B cell (primary cell): ENCODE data around the gene NMT1. TPM values are rescaled to one million over a fixed set of nuclear protein-coding genes. Genes with fewer than 3 reads are reported as not detected.

Experiments
- ATAC-seq: fragments of 200-7000 bp; cut with Tn5 transposase; one replicate; pipeline ENCODE4 v1.10.0; 2021; ENCODE audit warnings: low read depth, mild to moderate bottlenecking, moderate number of reproducible peaks, moderate library complexity
- CTCF ChIA-PET: fragments of 350-600 bp; sonication (Branson Sonifier 250); formaldehyde crosslinking; loops from one replicate; lab custom pipeline; 2021; ENCODE audit warnings: antibody characterized with exemption, inconsistent platforms; lab: Charles Lee
- POLR2A ChIA-PET: fragments of 350-600 bp; sonication (Branson Sonifier 250); formaldehyde crosslinking; loops from one replicate; lab custom pipeline; 2021; ENCODE audit warnings: antibody characterized with exemption; lab: Charles Lee
- DNase-seq: peaks from one replicate; pipeline ENCODE4 v3.0.0; 2013
- H2AFZ ChIP-seq: 2 replicates; pipeline ENCODE4 v1.6.1; 2012; ENCODE audit warnings: mild to moderate bottlenecking, low read depth, low read length; ENCODE audit not compliant: insufficient read depth, poor library complexity, severe bottlenecking
- H3K27ac ChIP-seq, 2 donors: 1 replicate in 1 of 2; 2 replicates in 1 of 2; pipeline ENCODE4 v1.5.1; 2012 to 2013; ENCODE audit warnings: low read length in 2 of 2, mild to moderate bottlenecking in 2 of 2, moderate library complexity in 1 of 2
- H3K27me3 ChIP-seq, 4 experiments: fragments of 200-600 bp in 1 of 4; sonication (generic) in 1 of 4; replicated peaks in 1 of 4; 1 replicate in 2 of 4; 2 replicates in 2 of 4; pipeline versions ENCODE4 v1.6.1 to v1.7.0; 2013 to 2016; ENCODE audit warnings: low read length in 3 of 4, mild to moderate bottlenecking in 2 of 4, mixed read lengths in 1 of 4, moderate library complexity in 1 of 4; ENCODE audit not compliant: insufficient read depth in 4 of 4, control insufficient read depth in 3 of 4; ENCODE audit errors: control extremely low read depth in 1 of 4
- H3K36me3 ChIP-seq, 2 experiments: replicated peaks in 1 of 2; 1 replicate in 1 of 2; 2 replicates in 1 of 2; pipeline versions ENCODE4 v1.6.1 to v1.7.1; 2013; ENCODE audit warnings: low read length in 1 of 2; ENCODE audit not compliant: insufficient read depth in 2 of 2, control insufficient read depth in 1 of 2; ENCODE audit errors: control extremely low read depth in 1 of 2, extremely low read depth in 1 of 2
- H3K4me1 ChIP-seq, 2 donors: fragments of 200-600 bp in 1 of 2; sonication (generic) in 1 of 2; 1 replicate in 1 of 2; 2 replicates in 1 of 2; pipeline versions ENCODE4 v1.5.1 to v1.6.1; 2013 to 2017; ENCODE audit warnings: low read length in 2 of 2; ENCODE audit not compliant: control insufficient read depth in 2 of 2, insufficient read depth in 2 of 2
- H3K4me2 ChIP-seq: replicated peaks from 2 replicates; pipeline ENCODE3; 2012; ENCODE audit warnings: mild to moderate bottlenecking, low read depth, low read length; ENCODE audit not compliant: poor library complexity, severe bottlenecking
- H3K4me3 ChIP-seq, 5 experiments: fragments of 200-600 bp in 1 of 5; sonication (generic) in 1 of 5; 1 replicate in 3 of 5; 2 replicates in 2 of 5; pipeline versions ENCODE4 v1.5.1 to v1.7.0; 2011 to 2016; ENCODE audit warnings: low read length in 4 of 5, mild to moderate bottlenecking in 4 of 5, low read depth in 2 of 5, control low read depth in 1 of 5, moderate library complexity in 1 of 5; ENCODE audit not compliant: insufficient read depth in 1 of 5; ENCODE audit errors: control extremely low read depth in 1 of 5, extremely low read depth in 1 of 5
- H3K79me2 ChIP-seq: fragments of 200-600 bp; sonication (generic); one replicate; pipeline ENCODE4 v1.6.0; 2016; ENCODE audit warnings: low read length; ENCODE audit not compliant: control insufficient read depth, insufficient read depth
- H3K9ac ChIP-seq: fragments of 200-600 bp; sonication (generic); 2 replicates; pipeline ENCODE4 v1.6.1; 2017; ENCODE audit warnings: mild to moderate bottlenecking, low read length, moderate library complexity
- H3K9me3 ChIP-seq, 3 donors: one replicate each; pipeline versions ENCODE4 v1.6.1 to v1.7.1; 2013; ENCODE audit warnings: low read length in 2 of 3; ENCODE audit not compliant: control insufficient read depth in 2 of 3, insufficient read depth in 1 of 3; ENCODE audit errors: control extremely low read depth in 1 of 3
- H4K20me1 ChIP-seq: 2 replicates; pipeline ENCODE4 v1.6.0; 2012; ENCODE audit warnings: mild to moderate bottlenecking, low read length; ENCODE audit not compliant: insufficient read depth, control insufficient read depth, poor library complexity, severe bottlenecking
- H3K27ac Mint-ChIP-seq: one replicate; pipeline ENCODE4 v1.8.0; 2021; ENCODE audit warnings: mixed read lengths
- H3K27me3 Mint-ChIP-seq: one replicate; pipeline ENCODE4 v1.8.0; 2021; ENCODE audit warnings: mixed read lengths
- H3K4me1 Mint-ChIP-seq: one replicate; pipeline ENCODE4 v1.8.0; 2021; ENCODE audit warnings: mixed read lengths
- H3K4me3 Mint-ChIP-seq: one replicate; pipeline ENCODE4 v1.8.0; 2021; ENCODE audit warnings: mixed read lengths
- H3K9me3 Mint-ChIP-seq: one replicate; pipeline ENCODE4 v1.8.0; 2022; ENCODE audit warnings: mixed read lengths; ENCODE audit not compliant: insufficient read depth
- EZH2 ChIP-seq: IDR thresholded peaks from 2 replicates; pipeline ENCODE4 v1.6.1; 2012; ENCODE audit warnings: borderline replicate concordance, low read depth, mild to moderate bottlenecking, moderate library complexity, low read length; ENCODE audit not compliant: insufficient read depth, poor library complexity, severe bottlenecking
- WGBS: methylation state at CpG from one replicate; pipeline ENCODE4 v1.1.5; 2013; ENCODE audit warnings: missing lambda C conversion rate; ENCODE audit not compliant: insufficient coverage; 5-methylcytosine and 5-hydroxymethylcytosine counted together
- intact Hi-C: fragments of 100-400 bp; cut with micrococcal nuclease; formaldehyde crosslinking; loops from one replicate; pipeline ENCODE4 v1.10.0; 2022
- polyA plus RNA-seq: library from polyadenylated mRNA; depleted of rRNA; stranded (reverse); fragments of >200 nt; gene quantifications from 2 replicates; pipeline ENCODE4 v1.2.3, GENCODE V29; 2012
- total RNA-seq, 2 donors: library from RNA; stranded (reverse); fragments of 120-200 nt in 1 of 2; gene quantifications; 1 replicate in 1 of 2; 2 replicates in 1 of 2; pipeline versions ENCODE4 v1.2.3 to v1.2.4, GENCODE V29; 2013 to 2022
- TF ChIP-seq, protein P1 (sequence below): fragments of 200-600 bp; IDR thresholded peaks from one replicate; pipeline ENCODE4 v1.8.0; 2022; ENCODE audit warnings: antibody characterized with exemption, mild to moderate bottlenecking

Gene NMT1
- total and polyA plus RNA-seq, 2 donors (not counting 1 experiment from before 2014, with no cell fraction given) = 30.1 to 134 TPM

- H3K9me3 ChIP-seq = no peaks in the 10 kb centered on the region
- Mint-ChIP-seq H3K4me3 (no peak overlapping the region), H3K4me1 (peaks cover 7% of the 10 kb centered on the region), H3K27ac (no peak overlapping the region), H3K9me3 (no peaks in the 10 kb centered on the region), H3K27me3 (no peaks in the 10 kb centered on the region)
- DNase-seq = no peak
- POLR2A ChIA-PET = no interaction called here
- 98% methylated on average over 6 of the region's 11 CpGs for WGBS
- TF ChIP-seq EZH2 = no peak
- TF ChIP-seq, protein P1, sequence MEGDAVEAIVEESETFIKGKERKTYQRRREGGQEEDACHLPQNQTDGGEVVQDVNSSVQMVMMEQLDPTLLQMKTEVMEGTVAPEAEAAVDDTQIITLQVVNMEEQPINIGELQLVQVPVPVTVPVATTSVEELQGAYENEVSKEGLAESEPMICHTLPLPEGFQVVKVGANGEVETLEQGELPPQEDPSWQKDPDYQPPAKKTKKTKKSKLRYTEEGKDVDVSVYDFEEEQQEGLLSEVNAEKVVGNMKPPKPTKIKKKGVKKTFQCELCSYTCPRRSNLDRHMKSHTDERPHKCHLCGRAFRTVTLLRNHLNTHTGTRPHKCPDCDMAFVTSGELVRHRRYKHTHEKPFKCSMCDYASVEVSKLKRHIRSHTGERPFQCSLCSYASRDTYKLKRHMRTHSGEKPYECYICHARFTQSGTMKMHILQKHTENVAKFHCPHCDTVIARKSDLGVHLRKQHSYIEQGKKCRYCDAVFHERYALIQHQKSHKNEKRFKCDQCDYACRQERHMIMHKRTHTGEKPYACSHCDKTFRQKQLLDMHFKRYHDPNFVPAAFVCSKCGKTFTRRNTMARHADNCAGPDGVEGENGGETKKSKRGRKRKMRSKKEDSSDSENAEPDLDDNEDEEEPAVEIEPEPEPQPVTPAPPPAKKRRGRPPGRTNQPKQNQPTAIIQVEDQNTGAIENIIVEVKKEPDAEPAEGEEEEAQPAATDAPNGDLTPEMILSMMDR = no peak
- H3K4me1 ChIP-seq = no peaks in the 10 kb centered on the region
- peaks cover 10% of the 10 kb centered on the region for H4K20me1 ChIP-seq
- peaks cover 2 to 72% of the 10 kb centered on the region in 2 experiments for H3K36me3 ChIP-seq
- peaks cover 4% of the 10 kb centered on the region for H3K79me2 ChIP-seq
- H2AFZ ChIP-seq = no peak overlapping the region
- H3K4me3 ChIP-seq = no peak overlapping the region
- H3K9ac ChIP-seq = no peak overlapping the region
- CTCF ChIA-PET = interaction anchor here (1.4 to 5.2 kb wide), 4 partner anchors 14 to 176 kb away, joined by 3 to 62 read pairs (median 10); partner anchors contain the start of gene ACBD4
- no peaks in the 10 kb centered on the region for H3K27me3 ChIP-seq
- no peak overlapping the region for H3K27ac ChIP-seq
- ATAC-seq = no peak
- intact Hi-C loops = loop anchor here (2.0 kb wide), 1 partner anchor 36 kb away; the partner anchor contains the start of gene PLCD3
- no peak overlapping the region for H3K4me2 ChIP-seq
Measured at GRCh38 chr17:45096926-45097325, 35.8 kb downstream of the NMT1 start.

DNA sequence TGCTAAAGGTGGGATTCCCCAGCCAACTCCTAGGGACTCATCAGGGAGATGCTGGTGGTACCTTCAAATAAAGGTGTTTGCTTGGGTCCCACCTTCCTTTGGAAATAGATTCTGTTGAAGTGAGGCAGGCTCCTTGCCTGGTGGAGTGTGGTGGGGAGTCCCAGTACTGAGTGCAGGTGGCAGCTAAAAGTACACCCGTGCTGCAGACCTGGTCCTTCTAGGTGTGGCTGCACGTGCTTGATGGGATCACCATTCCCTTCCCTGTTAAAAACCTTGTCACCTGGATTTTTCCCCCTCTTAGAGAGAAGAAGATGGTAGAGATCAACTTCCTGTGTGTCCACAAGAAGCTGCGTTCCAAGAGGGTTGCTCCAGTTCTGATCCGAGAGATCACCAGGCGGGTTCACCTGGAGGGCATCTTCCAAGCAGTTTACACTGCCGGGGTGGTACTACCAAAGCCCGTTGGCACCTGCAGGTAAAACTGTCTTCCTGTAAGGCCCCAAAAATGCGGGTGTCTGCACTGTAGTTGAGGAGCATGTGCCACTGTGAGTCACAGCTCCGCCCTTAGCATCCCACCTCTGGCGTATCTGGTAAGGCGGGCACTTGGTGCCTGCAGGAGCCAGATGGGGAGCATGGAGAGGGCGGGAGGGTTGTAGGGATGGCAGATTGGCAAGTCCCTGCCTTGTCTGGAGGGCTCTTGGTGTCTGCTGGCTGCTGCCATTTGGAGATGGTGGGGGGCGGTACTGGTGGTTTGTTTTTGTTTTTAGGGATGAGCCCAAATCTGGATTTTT is 37.2 kb downstream of the NMT1 start:
- Histone ChIP-seq H3K79me2 (peaks cover 4% of the 10 kb centered on the region), H3K4me2 (no peak overlapping the region), H2AFZ (no peak overlapping the region), H3K4me3 (no peak overlapping the region), H4K20me1 (peaks cover 5% of the 10 kb centered on the region), H3K9ac (no peak overlapping the region), H3K4me1 (no peaks in the 10 kb centered on the region), H3K27ac (no peak overlapping the region), H3K36me3 (peaks cover 2 to 74% of the 10 kb centered on the region in 2 experiments), H3K9me3 (no peaks in the 10 kb centered on the region), H3K27me3 (no peaks in the 10 kb centered on the region)
- Mint-ChIP-seq H3K4me3 (no peak overlapping the region), H3K9me3 (no peaks in the 10 kb centered on the region), H3K27ac (no peak overlapping the region), H3K27me3 (no peaks in the 10 kb centered on the region), H3K4me1 (peaks cover 7% of the 10 kb centered on the region)
- ChIA-PET POLR2A (no interaction called here), CTCF (interaction anchor here (0.9 to 5.2 kb wide), 23 partner anchors 8 to 320 kb away, joined by 3 to 62 read pairs (median 5); partner anchors contain the start of genes ACBD4, NMT1 and PLCD3)
- WGBS = 97% methylated on average over 11 of the region's 13 CpGs
- DNase-seq = no peak
- intact Hi-C loops = no loop called here
- no peak for ATAC-seq
- no peak for TF ChIP-seq EZH2
- TF ChIP-seq, protein P1 = no peak
